Heart left ventricle (tissue), 16 donors: ENCODE data around the gene PCCA. TPM values are rescaled to one million over a fixed set of nuclear protein-coding genes. Genes with fewer than 3 reads are reported as not detected.
A peak's percentile ranks its signal among the peaks of the same experiment; 100 is the strongest.

ENCODE experiments used
- ATAC-seq, 4 donors: fragments of 200-7000 bp; cut with Tn5 transposase; one replicate each; pipeline ENCODE4 v1.9.1; 2020 to 2022; ENCODE audit warnings: moderate library complexity in 4 of 4, mild to moderate bottlenecking in 3 of 4, moderate number of reproducible peaks in 1 of 4
- DNase-seq, 5 donors: peaks; one replicate each; pipeline ENCODE4 v3.0.0-alpha.2; 2020
- H3K27ac ChIP-seq, 12 donors: fragments of 200-600 bp; sonication (generic) in 4 of 12; one replicate each; pipeline versions ENCODE4 v1.5.0 to v1.8.0; 2016 to 2022; ENCODE audit warnings: mild to moderate bottlenecking in 2 of 12
- H3K27me3 ChIP-seq, 9 donors: fragments of 200-600 bp; sonication (generic) in 2 of 9; one replicate each; pipeline versions ENCODE4 v1.5.1 to v1.8.0; 2016 to 2022; ENCODE audit warnings: mild to moderate bottlenecking in 3 of 9
- H3K36me3 ChIP-seq, 9 donors: fragments of 200-600 bp; sonication (generic) in 2 of 9; one replicate each; pipeline versions ENCODE4 v1.5.0 to v1.8.0; 2018 to 2022; ENCODE audit warnings: mild to moderate bottlenecking in 2 of 9
- H3K4me1 ChIP-seq, 12 donors: fragments of 200-600 bp; sonication (generic) in 4 of 12; one replicate each; pipeline versions ENCODE4 v1.5.0 to v1.8.0; 2016 to 2022; ENCODE audit warnings: mild to moderate bottlenecking in 3 of 12
- H3K4me3 ChIP-seq, 12 donors: fragments of 200-600 bp; sonication (generic) in 4 of 12; one replicate each; pipeline versions ENCODE4 v1.5.0 to v1.8.0; 2017 to 2022; ENCODE audit warnings: mild to moderate bottlenecking in 9 of 12, moderate library complexity in 4 of 12
- H3K9me3 ChIP-seq, 12 donors: fragments of 200-600 bp; sonication (generic) in 4 of 12; one replicate each; pipeline versions ENCODE4 v1.5.0 to v1.8.0; 2016 to 2022; ENCODE audit warnings: mild to moderate bottlenecking in 1 of 12
- CTCF ChIP-seq, 12 donors: fragments of 200-600 bp; sonication (generic) in 4 of 12; IDR thresholded peaks; one replicate each; pipeline versions ENCODE4 v1.5.0 to v1.8.0; 2018 to 2022; ENCODE audit warnings: antibody characterized with exemption in 12 of 12, mild to moderate bottlenecking in 5 of 12
- POLR2A ChIP-seq, 2 donors: fragments of 450-650 bp; IDR thresholded peaks; one replicate each; pipeline ENCODE4 v1.6.1; 2017; ENCODE audit warnings: antibody characterized with exemption in 2 of 2, mild to moderate bottlenecking in 2 of 2, moderate library complexity in 2 of 2
- WGBS, 4 donors: extraction: QIAGEN DNeasy Blood & Tissue Kit in 2 of 4; methylation state at CpG; one replicate each; pipeline versions ENCODE4 v1.1.5 to v1.1.7; 2013 to 2018; 5-methylcytosine and 5-hydroxymethylcytosine counted together
- intact Hi-C, 10 donors: fragments of 100-400 bp; cut with DNase I; formaldehyde crosslinking; loops; one replicate each; pipeline versions ENCODE4 v1.11.1 to v1.14.2; 2022
- polyA plus RNA-seq, 2 donors: library from polyadenylated mRNA; stranded (reverse); fragments of 200-250 nt; gene quantifications; one replicate each; pipeline ENCODE4 v1.2.3, GENCODE V29; 2013
- total RNA-seq, 9 donors: library from RNA; depleted of rRNA in 2 of 9; stranded (reverse); fragments of >200 nt in 2 of 9; fragmentation: NEBNext Ultra II Directional in 3 of 9; extraction: Animal tissue kit (Norgen Biotek cat#: 25700) in 3 of 9; gene quantifications; one replicate each; pipeline versions ENCODE4 v1.1.0 to v1.2.4, GENCODE V29; 2016 to 2023
- donor health status: ischemic (EF 13 %, LVEDD 7.1; RV severe dilation, severe dysfunction).
- donor health status: healthy with polysubstance abuse.
- donor health status: DM: no; HTN: yes; CAD: no.
- donor health status: DM: no; HTN: no; CAD: no.
- donor health status: ischemic (EF 25% LVEDD 6.9; RV normal size, moderate dysfunction).
- donor health status: ischemic (EF 25% LVEDD 5.7; RV mildly dilated, moderate dysfunction).
- donor health status: healthy.
- donor health status: DM: yes; HTN: yes; CAD: no.
- donor health status: ischemic (EF 35%, LVEDD 5.7; RV mildly dilated, moderate dysfunction).
- donor health status: nonischemic (EF 11% LVEDD 7.7; RV severe dilation, severe dysfunction).
- donor health status: DM: yes; HTN: yes; CAD: no.
- donor health status: PGD.
- donor health status: ischemic (EF 29% LVEDD 5.4; RV normal size, mild dysfunction).
- donor health status: nonischemic (EF 23%, LVEDD 6.1; RV moderate dilation, normal function).

Gene PCCA
- total and polyA plus RNA-seq, 11 donors: 25.6 to 67.0 (median 40.9) TPM

- DNase-seq (no peak), ATAC-seq (no peak)
- 88 to 92% (median 91%) methylated on average over 9 of the region's 9 CpGs for WGBS, 4 donors
- TF ChIP-seq CTCF (IDR thresholded peaks at IDR 0.05): no peak
- TF ChIP-seq POLR2A (IDR thresholded peaks at IDR 0.05): no peak
- no peaks in the 10 kb centered on the region for H3K27me3 ChIP-seq
- no peaks in the 10 kb centered on the region for H3K9me3 ChIP-seq
- H3K4me1 ChIP-seq: peaks cover 0 to 17% (median 3%) of the 10 kb centered on the region in 12 donors
- no peaks in the 10 kb centered on the region for H3K36me3 ChIP-seq
- no peak overlapping the region for H3K4me3 ChIP-seq
- intact Hi-C loops: no loop called here
- peak overlapping the region in 3 of 12 donors; percentile 15 to 27 (median 17) for H3K27ac ChIP-seq
These were observed 353.4 kb downstream of the PCCA start for GRCh38 chr13:100442095-100442832.

DNA sequence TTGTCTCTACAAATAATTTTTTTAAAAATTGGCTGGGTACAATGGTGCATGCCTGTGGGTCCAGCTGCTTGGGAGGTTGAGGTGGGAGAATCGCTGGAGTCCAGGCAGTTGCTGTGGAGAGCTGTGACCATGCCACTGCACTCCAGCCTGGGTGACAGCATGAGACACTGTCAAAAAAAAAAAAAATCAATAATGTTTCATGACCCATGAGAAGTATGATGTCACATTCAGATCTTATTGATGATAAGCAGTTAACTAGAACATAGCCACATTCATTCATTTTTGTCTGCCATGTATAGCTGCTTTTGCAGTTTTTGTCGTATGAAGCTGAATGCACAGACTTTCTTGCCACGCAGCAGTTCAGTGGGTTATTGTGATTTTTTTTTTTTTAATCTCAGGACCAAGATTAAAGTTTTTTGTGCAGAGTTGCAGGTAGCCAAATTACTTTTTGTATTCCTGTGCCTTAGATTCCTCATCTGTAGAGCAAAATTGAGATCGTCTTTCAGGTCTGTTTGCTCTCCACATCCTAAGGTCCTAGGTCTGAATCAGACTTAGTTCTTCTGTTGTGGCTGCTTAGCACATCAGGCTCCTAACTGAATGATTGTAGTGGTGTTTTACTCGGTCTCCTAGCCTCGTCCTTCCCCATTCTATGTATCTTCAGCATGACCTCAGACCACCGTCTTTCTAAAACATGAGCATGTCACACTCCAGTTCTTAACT, 354.5 kb downstream of the PCCA start:
- Histone ChIP-seq H3K27ac (no peak overlapping the region), H3K4me3 (no peak overlapping the region), H3K27me3 (no peaks in the 10 kb centered on the region), H3K4me1 (peaks cover 0 to 17% (median 3%) of the 10 kb centered on the region in 12 donors), H3K36me3 (no peaks in the 10 kb centered on the region), H3K9me3 (no peaks in the 10 kb centered on the region)
- DNase-seq (no peak), ATAC-seq (no peak)
- TF ChIP-seq POLR2A (IDR thresholded peaks at IDR 0.05) (no peak), CTCF (IDR thresholded peaks at IDR 0.05) (no peak)
- intact Hi-C loops: no loop called here
- 94 to 96% (median 96%) methylated on average over 7 of the region's 7 CpGs for WGBS, 4 donors

DNA sequence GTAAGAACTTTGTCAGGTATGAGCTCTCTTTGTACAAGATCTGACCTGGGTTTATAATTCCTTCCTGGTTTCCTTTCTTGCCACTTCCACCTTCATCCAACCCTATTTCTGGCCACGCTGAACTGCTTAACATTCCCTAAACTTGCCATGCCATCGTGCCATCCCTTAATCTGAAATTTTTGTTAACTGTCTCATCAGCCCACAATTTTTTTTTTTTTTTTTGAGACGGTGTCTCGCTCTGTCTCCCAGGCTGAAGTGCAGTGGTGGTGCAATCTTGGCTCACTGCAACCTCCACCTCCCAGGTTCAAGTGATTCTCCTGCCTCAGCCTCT, 355.1 kb downstream of the PCCA start:
- TF ChIP-seq CTCF (IDR thresholded peaks at IDR 0.05) (no peak), POLR2A (IDR thresholded peaks at IDR 0.05) (no peak)
- no peaks in the 10 kb centered on the region for H3K27me3 ChIP-seq
- no peaks in the 10 kb centered on the region for H3K9me3 ChIP-seq
- H3K27ac ChIP-seq: no peak overlapping the region
- 94 to 96% (median 95%) methylated on average over 4 of the region's 4 CpGs for WGBS, 4 donors
- intact Hi-C loops: no loop called here
- ATAC-seq (no peak), DNase-seq (no peak)
- peaks cover 0 to 3% (median 0%) of the 10 kb centered on the region in 9 donors for H3K36me3 ChIP-seq
- peaks cover 0 to 17% (median 3%) of the 10 kb centered on the region in 12 donors for H3K4me1 ChIP-seq
- no peak overlapping the region for H3K4me3 ChIP-seq

GRCh38 chr13:100447831-100448230, 358.9 kb downstream of the PCCA start:
- DNase-seq: no peak
- Histone ChIP-seq H3K27ac (no peak overlapping the region), H3K36me3 (peaks cover 0 to 11% (median 0%) of the 10 kb centered on the region in 9 donors), H3K27me3 (no peaks in the 10 kb centered on the region), H3K4me3 (no peak overlapping the region), H3K4me1 (no peaks in the 10 kb centered on the region), H3K9me3 (no peaks in the 10 kb centered on the region)
- 95 to 97% (median 97%) methylated on average over 5 of the region's 5 CpGs for WGBS, 4 donors
- TF ChIP-seq POLR2A (IDR thresholded peaks at IDR 0.05): no peak
- TF ChIP-seq CTCF (IDR thresholded peaks at IDR 0.05): no peak
- intact Hi-C loops: no loop called here
- ATAC-seq: no peak
